K562 (cell line): ENCODE measurements around the gene FIBP.

ENCODE experiments used
- BRCA1 ChIP-seq, 2 experiments: fragments of 450-650 bp in 1 of 2; sonication (generic) in 1 of 2; formaldehyde crosslinking in 1 of 2; IDR thresholded peaks; 2 replicates each; pipeline versions ENCODE4 v1.5.0 to v1.6.1; 2017 to 2020; ENCODE audit warnings: mild to moderate bottlenecking in 1 of 2, missing genetic modification reagents in 1 of 2
- CHD1 ChIP-seq: fragments of 200-600 bp; sonication (generic); IDR thresholded peaks from one replicate; pipeline ENCODE4 v1.6.1; 2012; ENCODE audit warnings: mild to moderate bottlenecking, moderate library complexity, low read length, inconsistent platforms
- KLF1 ChIP-seq: fragments of 450-650 bp; IDR thresholded peaks from 2 replicates; pipeline ENCODE4 v1.6.1; 2016; ENCODE audit warnings: missing genetic modification characterization, missing compliant biosample characterization
- MAFK ChIP-seq: IDR thresholded peaks from 2 replicates; pipeline ENCODE4 v1.6.1; 2011; ENCODE audit warnings: low read length, improper control_type of control experiment
- MTA3 ChIP-seq: fragments of 450-650 bp; formaldehyde crosslinking; IDR thresholded peaks from 2 replicates; pipeline ENCODE4 v1.6.1; 2017; ENCODE audit warnings: mild to moderate bottlenecking, borderline replicate concordance
- PTRF ChIP-seq: fragments of 450-650 bp; IDR thresholded peaks from 2 replicates; pipeline ENCODE4 v1.6.1; 2016; ENCODE audit warnings: mild to moderate bottlenecking, missing genetic modification characterization, missing compliant biosample characterization
- SP2 ChIP-seq: IDR thresholded peaks from 2 replicates; pipeline ENCODE4 v1.6.1; 2011; ENCODE audit warnings: mild to moderate bottlenecking, low read depth, low read length, moderate library complexity; ENCODE audit not compliant: poor library complexity, severe bottlenecking; ENCODE audit errors: extremely low read depth
- TF ChIP-seq, protein P1 (sequence below): sonication (generic); formaldehyde crosslinking; IDR thresholded peaks from 2 replicates; pipeline ENCODE4 v1.8.1; 2022; ENCODE audit warnings: missing genetic modification reagents
- TF ChIP-seq, protein P2 (sequence below), 3 experiments: IDR thresholded peaks in 2 of 3; conservative IDR thresholded peaks in 1 of 3; 2 replicates each; pipeline ENCODE4 v1.5.1; 2011 to 2012; ENCODE audit warnings: low read length in 3 of 3, mild to moderate bottlenecking in 3 of 3, control low read depth in 2 of 3, improper control_type of control experiment in 1 of 3, inconsistent platforms in 1 of 3, low read depth in 1 of 3, mixed read lengths in 1 of 3, moderate library complexity in 1 of 3; ENCODE audit not compliant: insufficient read depth in 2 of 3
- TF ChIP-seq, protein P3 (sequence below), 2 experiments: fragments of 450-650 bp; formaldehyde crosslinking in 1 of 2; IDR thresholded peaks; 2 replicates each; pipeline versions ENCODE4 v1.4.0 to v1.6.1; 2014 to 2020; ENCODE audit warnings: mild to moderate bottlenecking in 2 of 2, borderline replicate concordance in 1 of 2, low read depth in 1 of 2
- TF ChIP-seq, protein P4 (sequence below): sonication (generic); formaldehyde crosslinking; IDR thresholded peaks from 2 replicates; pipeline ENCODE4 v1.9.0; 2022; ENCODE audit warnings: mild to moderate bottlenecking, missing genetic modification reagents

DNA sequence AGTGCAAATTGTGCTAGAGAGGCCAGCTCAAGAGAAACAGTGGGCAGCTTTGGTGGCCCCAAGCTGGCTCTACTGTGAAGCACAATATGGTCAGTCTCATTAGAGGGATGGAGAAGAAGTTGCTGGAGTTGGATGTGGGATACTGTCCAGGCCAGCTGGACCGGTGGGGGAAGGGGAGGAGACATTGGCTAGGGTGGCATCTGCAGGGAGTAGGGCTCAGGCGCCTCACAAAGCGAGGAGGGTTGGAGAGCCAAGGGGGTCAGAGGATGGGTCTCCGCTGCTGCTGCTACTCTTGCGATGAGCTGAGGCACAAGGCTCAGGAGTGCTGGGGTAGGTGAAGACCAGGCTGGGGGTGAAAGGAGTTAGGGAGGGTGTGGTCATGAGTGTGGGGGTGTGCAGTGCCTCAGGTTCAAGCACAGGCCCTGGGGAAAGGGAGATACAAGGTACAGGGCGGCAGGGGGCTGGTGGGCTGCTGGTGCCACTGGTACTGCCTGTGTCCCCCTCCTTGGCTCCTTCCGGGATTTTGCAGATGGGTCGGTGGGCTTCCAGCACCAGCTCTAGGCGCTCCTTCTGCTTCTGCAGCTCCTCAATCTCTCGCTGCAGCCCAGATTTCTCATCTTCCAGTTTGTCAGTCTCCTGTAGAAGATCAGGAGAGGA lies 4.5 kb upstream of the FIBP start:
- TF ChIP-seq KLF1 (no peak), MTA3 (no peak), MAFK (no peak), SP2 (no peak), PTRF (no peak), CHD1 (no peak), BRCA1 (IDR thresholded peaks at IDR 0.05) (no peak), BRCA1 (CRISPR knock-in tag; IDR thresholded peaks at IDR 0.05) (no peak)
- TF ChIP-seq, protein P1, sequence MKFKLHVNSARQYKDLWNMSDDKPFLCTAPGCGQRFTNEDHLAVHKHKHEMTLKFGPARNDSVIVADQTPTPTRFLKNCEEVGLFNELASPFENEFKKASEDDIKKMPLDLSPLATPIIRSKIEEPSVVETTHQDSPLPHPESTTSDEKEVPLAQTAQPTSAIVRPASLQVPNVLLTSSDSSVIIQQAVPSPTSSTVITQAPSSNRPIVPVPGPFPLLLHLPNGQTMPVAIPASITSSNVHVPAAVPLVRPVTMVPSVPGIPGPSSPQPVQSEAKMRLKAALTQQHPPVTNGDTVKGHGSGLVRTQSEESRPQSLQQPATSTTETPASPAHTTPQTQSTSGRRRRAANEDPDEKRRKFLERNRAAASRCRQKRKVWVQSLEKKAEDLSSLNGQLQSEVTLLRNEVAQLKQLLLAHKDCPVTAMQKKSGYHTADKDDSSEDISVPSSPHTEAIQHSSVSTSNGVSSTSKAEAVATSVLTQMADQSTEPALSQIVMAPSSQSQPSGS = no peak
- TF ChIP-seq, protein P2, sequence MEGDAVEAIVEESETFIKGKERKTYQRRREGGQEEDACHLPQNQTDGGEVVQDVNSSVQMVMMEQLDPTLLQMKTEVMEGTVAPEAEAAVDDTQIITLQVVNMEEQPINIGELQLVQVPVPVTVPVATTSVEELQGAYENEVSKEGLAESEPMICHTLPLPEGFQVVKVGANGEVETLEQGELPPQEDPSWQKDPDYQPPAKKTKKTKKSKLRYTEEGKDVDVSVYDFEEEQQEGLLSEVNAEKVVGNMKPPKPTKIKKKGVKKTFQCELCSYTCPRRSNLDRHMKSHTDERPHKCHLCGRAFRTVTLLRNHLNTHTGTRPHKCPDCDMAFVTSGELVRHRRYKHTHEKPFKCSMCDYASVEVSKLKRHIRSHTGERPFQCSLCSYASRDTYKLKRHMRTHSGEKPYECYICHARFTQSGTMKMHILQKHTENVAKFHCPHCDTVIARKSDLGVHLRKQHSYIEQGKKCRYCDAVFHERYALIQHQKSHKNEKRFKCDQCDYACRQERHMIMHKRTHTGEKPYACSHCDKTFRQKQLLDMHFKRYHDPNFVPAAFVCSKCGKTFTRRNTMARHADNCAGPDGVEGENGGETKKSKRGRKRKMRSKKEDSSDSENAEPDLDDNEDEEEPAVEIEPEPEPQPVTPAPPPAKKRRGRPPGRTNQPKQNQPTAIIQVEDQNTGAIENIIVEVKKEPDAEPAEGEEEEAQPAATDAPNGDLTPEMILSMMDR (IDR thresholded peaks at IDR 0.05 in 2 of 3, conservative IDR thresholded peaks at IDR 0.05 in 1 of 3; ENCODE audit: insufficient read depth in 2 of 3, low read depth in 1 of 3, low read length in 3 of 3) = no peak
- TF ChIP-seq, protein P3, sequence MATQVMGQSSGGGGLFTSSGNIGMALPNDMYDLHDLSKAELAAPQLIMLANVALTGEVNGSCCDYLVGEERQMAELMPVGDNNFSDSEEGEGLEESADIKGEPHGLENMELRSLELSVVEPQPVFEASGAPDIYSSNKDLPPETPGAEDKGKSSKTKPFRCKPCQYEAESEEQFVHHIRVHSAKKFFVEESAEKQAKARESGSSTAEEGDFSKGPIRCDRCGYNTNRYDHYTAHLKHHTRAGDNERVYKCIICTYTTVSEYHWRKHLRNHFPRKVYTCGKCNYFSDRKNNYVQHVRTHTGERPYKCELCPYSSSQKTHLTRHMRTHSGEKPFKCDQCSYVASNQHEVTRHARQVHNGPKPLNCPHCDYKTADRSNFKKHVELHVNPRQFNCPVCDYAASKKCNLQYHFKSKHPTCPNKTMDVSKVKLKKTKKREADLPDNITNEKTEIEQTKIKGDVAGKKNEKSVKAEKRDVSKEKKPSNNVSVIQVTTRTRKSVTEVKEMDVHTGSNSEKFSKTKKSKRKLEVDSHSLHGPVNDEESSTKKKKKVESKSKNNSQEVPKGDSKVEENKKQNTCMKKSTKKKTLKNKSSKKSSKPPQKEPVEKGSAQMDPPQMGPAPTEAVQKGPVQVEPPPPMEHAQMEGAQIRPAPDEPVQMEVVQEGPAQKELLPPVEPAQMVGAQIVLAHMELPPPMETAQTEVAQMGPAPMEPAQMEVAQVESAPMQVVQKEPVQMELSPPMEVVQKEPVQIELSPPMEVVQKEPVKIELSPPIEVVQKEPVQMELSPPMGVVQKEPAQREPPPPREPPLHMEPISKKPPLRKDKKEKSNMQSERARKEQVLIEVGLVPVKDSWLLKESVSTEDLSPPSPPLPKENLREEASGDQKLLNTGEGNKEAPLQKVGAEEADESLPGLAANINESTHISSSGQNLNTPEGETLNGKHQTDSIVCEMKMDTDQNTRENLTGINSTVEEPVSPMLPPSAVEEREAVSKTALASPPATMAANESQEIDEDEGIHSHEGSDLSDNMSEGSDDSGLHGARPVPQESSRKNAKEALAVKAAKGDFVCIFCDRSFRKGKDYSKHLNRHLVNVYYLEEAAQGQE (IDR thresholded peaks at IDR 0.05; ENCODE audit: borderline replicate concordance) = no peak
- TF ChIP-seq, protein P3 (CRISPR knock-in tag; IDR thresholded peaks at IDR 0.05; ENCODE audit: low read depth) = no peak
- TF ChIP-seq, protein P4, sequence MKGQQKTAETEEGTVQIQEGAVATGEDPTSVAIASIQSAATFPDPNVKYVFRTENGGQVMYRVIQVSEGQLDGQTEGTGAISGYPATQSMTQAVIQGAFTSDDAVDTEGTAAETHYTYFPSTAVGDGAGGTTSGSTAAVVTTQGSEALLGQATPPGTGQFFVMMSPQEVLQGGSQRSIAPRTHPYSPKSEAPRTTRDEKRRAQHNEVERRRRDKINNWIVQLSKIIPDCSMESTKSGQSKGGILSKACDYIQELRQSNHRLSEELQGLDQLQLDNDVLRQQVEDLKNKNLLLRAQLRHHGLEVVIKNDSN (CRISPR knock-in tag) = no peak
